ENCODE data around the gene RAX2.

RAX2 gene

DNA sequence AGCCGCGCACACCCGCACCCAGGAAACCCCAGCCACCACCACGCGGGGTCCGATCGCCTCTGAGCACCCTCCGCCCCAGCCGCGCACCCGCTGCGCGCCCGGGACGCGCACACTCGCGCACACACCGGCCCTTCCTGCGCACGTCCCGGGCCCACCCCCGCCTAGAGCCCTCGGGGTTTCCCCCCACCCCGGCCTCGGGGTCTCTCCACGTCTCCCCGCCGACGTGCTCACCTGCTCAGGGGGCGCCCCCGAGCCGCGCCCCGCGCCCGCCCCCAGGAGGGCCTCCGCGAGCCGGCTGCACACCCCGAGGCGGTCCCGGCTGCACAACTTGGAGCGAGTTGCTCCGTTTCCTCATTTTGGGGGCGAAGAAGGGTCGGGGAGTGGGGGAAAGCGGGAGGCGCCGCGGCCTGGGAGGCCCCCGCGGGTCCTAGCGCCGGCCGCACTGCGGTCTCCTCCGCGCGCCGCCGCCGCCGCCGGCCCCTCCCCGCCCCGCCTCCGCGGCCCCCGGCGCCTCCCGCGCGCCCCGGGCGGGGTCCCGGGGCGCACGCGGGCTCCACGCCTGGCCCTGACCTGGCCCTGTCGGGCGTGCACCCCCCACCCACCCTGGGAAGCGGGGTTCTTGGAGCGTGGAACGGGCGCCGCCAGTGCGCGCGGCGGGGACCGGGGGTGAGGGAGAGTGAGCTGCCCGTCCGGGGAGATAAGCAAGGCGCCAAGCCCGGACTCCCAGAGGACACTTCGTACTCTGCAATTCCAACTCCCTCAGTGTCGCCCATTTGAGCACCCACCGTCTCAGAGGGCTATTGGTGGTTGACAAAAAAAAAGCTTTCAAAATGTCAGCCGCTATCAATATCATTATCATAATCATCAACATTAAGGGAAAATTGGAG lies 14.2 kb upstream of the RAX2 start, which contains the start of gene MATK:
Gene MATK (minus strand): TSS at position 444 of the 887 bp plus-strand sequence. CDS start 1,246 bp downstream, outside the sequence.
- no peak for DNase-seq (ENCODE audit: low read depth)
- TF ChIP-seq, protein P1, sequence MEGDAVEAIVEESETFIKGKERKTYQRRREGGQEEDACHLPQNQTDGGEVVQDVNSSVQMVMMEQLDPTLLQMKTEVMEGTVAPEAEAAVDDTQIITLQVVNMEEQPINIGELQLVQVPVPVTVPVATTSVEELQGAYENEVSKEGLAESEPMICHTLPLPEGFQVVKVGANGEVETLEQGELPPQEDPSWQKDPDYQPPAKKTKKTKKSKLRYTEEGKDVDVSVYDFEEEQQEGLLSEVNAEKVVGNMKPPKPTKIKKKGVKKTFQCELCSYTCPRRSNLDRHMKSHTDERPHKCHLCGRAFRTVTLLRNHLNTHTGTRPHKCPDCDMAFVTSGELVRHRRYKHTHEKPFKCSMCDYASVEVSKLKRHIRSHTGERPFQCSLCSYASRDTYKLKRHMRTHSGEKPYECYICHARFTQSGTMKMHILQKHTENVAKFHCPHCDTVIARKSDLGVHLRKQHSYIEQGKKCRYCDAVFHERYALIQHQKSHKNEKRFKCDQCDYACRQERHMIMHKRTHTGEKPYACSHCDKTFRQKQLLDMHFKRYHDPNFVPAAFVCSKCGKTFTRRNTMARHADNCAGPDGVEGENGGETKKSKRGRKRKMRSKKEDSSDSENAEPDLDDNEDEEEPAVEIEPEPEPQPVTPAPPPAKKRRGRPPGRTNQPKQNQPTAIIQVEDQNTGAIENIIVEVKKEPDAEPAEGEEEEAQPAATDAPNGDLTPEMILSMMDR (conservative IDR thresholded peaks at IDR 0.05; ENCODE audit: low read depth, low read length): no peak

DNA sequence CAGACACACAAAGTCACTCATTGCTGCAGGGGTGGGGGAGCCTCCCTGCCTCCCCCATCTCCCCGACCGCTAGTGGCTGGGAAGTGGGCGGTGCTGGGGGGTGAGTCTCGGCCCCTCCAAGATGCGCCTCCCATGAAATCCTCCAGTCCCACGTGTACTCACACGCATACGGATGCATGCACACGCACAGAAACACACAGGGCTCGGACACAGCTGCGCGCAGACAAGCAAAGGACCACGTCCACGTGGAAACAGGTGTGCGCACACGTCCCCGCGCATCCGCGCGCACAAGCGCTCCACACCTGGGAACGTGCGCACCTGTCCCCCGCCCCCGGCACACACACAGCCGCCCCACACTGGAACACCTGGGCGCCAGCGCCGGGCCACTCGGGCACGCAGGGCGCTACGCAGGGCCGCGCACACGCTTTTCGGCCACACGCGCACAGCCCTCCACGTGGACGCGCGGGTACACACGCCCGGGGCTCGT lies 13.5 kb upstream of the RAX2 start:
- TF ChIP-seq, protein P1 (conservative IDR thresholded peaks at IDR 0.05; ENCODE audit: low read depth, low read length): no peak
- H3K4me3 ChIP-seq (ENCODE audit: low read depth, low read length): no peak overlapping the region
- no peak for DNase-seq (ENCODE audit: low read depth)

More for the DNA sequence above, 14.2 kb upstream of the RAX2 start, which contains the start of gene MATK:
- H3K4me3 ChIP-seq (ENCODE audit: low read depth, low read length): no peak within 1 kb of the TSS

DNA sequence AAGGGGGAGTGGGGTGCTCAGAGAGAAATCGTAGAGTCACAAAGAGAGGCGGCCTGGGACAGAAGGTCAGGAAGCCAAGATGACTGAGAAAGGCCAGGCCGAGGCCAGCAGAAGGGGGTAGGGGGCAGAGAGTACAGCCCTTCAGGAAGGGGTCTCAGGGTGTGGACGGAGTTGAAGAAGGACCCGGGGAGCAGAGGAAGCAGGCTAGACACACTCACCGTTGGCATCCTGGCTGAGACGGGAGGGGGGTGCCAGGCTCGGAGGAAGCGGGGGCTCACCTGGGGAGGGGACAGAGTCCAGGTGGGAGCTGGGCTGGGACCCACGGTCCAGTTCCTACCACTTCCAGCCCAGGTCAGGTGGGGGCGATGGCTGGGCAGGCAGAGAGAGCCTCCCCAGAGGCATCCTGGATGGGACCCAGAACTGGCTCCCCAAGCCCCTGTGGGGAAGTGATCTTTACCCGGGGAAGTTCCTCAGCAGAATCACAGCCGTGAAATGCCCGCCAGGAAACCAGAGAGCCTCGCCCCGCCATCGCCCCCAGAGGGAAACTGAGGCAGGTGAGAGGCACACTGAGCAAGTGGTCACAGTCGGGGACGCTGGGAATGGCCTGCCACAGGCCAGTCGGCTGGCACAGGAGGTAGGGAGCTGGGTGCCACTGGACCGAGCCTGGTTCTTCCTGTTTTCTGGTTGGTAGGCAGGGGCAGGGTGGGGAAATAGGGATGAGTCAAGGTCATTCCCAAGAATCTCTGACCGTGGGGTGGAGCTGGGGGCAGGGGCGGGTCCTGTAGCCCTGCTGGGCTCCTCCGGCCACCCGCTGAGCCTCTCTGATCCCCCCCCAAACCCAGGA lies 12.8 kb upstream of the RAX2 start:
- DNase-seq (ENCODE audit: low read depth): no peak
- H3K4me3 ChIP-seq (ENCODE audit: low read depth, low read length): no peak overlapping the region
- TF ChIP-seq, protein P1 (conservative IDR thresholded peaks at IDR 0.05; ENCODE audit: low read depth, low read length): no peak

DNA sequence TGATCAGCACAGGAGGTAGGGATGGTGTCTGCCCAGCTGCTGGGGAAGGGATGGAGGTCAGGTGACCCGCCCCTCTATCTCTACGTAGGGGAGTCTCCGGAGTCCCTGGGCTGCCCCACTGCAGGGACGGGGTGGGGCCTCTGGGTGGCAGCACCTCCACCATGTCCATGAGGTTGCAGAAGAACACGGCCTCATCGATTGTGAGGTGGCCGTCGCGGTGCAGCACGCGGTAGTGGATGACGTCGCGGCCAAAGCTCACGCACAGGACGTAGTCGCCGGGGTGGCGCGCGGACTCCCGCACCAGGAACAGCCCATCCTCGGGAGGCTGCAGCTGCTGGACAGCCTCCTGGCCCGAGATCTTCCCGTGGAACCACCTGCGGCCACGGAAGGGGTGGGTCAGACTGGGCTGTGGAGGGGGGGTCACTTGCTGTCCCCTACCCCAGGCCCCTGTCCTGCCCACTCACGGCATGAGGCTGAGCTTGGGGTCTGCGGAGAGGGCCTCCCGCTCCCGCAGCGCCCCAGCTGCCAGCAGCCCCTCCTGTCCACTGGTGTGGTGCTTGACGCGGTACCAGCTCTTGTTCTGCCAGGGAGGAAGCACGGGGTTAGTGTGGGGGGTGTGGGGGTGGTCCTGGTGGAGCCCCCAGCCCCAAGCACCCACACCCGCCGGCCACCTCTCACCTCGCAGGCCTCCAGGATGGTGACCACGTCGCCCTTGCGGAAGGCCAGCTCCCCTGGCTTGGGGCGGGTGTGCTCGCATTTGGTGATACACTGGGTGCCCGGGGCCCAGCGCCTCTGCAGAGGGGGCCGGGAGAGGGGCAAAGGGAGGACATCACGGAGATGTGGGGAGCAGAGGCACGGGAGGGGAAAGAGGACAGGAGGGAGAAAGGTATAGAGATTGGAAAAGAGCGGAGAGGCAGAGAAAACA lies 11.9 kb upstream of the RAX2 start:
- DNase-seq (ENCODE audit: low read depth): no peak
- no peak overlapping the region for H3K4me3 ChIP-seq (ENCODE audit: low read depth, low read length)
- TF ChIP-seq, protein P1 (conservative IDR thresholded peaks at IDR 0.05; ENCODE audit: low read depth, low read length): peak; percentile 28

DNA sequence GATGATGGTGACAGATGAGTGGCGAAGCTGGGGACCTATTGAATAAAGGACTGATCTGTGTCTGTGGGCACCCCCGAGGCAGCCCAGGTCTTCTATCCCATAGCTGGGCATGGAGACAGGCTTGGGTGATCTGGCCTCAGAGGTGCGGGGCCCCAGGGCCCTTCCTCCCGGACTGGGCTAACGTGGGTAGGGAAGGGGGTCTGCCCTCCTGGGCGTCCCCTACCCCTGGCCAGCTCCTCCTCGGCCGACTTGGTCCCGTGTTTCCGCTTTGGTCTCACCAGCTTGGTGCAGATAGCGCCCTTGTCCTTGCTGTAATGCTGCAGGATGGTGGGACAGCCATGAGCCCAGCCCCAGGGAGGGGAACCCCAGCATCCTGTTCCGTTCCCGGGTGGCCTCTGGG lies 10.9 kb upstream of the RAX2 start:
- DNase-seq (ENCODE audit: low read depth): no peak

More for the DNA sequence above, 10.9 kb upstream of the RAX2 start:
- TF ChIP-seq, protein P1 (conservative IDR thresholded peaks at IDR 0.05; ENCODE audit: low read depth, low read length): no peak
- H3K4me3 ChIP-seq (ENCODE audit: low read depth, low read length): no peak overlapping the region
